ENCODE measurements around the gene LASP1NB.

DNA sequence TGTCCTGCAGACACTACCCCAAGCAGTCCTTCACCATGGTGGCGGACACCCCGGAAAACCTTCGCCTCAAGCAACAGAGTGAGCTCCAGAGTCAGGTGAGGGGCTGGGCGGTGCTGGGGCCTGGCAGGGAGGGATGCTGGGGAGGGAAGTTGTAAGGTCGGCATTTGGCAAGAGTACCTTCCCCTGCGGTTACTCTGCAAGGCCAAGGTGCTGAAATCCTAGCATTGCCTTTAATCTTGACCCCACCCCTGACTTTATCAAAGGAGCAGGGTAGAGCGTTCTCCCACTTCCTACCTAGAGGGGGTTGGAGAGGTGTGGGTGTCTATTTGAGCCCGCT is 35.0 kb upstream of the LASP1NB start:
- TF ChIP-seq CTCF (IDR thresholded peaks at IDR 0.05 in 8 of 11, conservative IDR thresholded peaks at IDR 0.05 in 3 of 11) (no peak), POLR2A (IDR thresholded peaks at IDR 0.05) (no peak)
